ENCODE results near the gene APBA3. TPM values are rescaled to one million over a fixed set of nuclear protein-coding genes. Genes with fewer than 3 reads are reported as not detected.

The APBA3 gene
- polyA plus RNA-seq, 2 of the 4 experiments (the other 2 are of a cell fraction) = 5.5 to 10.0 TPM

GRCh38 chr19:3771000-3771905 is 9.8 kb upstream of the APBA3 start:
- TF ChIP-seq ZNF302 (CRISPR knock-in tag; IDR thresholded peaks at IDR 0.05) (no peak), E2F6 (IDR thresholded peaks at IDR 0.05; ENCODE audit: borderline replicate concordance, low read depth) (no peak), HEYL (CRISPR knock-in tag; IDR thresholded peaks at IDR 0.05) (no peak), JUN (IDR thresholded peaks at IDR 0.05) (no peak), TP53 (CRISPR knock-in tag; IDR thresholded peaks at IDR 0.05) (no peak), ZFP36 (IDR thresholded peaks at IDR 0.05; ENCODE audit: borderline replicate concordance, partially characterized antibody) (peak; percentile 89)

DNA sequence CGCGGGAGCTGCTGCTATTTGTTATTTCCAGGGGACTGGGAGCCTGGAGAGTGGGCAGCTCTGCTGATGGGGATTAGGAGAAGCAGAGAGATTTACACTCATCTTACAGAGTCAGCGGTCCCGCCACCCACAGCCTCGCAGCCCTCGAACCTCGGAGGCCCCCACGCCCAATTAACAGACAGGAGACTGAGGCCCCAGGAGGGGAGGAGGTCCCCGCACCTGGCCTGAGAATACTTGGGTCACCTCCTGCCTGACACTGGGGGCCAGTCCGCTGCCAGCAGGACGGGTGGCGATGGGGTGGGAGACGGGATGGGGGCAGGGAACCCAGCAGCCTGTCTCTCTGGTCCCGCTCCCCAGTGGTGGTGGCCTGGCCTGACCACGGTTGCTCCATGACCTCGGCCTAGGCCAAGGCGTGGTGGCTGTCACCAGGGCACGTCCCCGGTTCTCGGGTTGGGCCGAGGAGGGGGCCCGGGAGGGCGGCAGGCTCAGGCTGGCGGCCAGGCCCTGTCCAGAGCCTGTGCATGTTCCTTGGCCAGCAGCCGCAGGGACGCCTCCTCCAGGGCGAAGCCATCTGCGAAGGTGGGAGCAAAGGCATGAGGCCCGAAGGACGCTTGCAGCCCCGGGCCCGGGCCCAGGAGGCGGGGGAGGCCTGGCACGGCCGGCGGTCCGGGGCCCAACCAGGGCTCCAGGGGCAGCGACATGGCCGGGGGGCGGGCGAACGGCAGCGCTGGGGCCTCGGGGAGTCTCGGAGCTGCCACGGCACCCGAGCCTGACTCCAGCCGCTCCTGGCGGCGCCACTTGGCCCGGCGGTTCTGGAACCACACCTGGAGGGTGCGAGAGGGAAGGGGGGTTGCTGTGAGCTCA is 8.9 kb upstream of the APBA3 start:
- H3K4me1 ChIP-seq = no peaks in the 10 kb centered on the region
- DNase-seq (ENCODE audit: low read depth in 1 of 2, low spot score in 1 of 2) (no peak), FAIRE-seq (no peak), ATAC-seq (no peak)
- H3K4me2 ChIP-seq = no peak overlapping the region
- no peaks in the 10 kb centered on the region for H3K9me3 ChIP-seq
- TF ChIP-seq KDM5A (IDR thresholded peaks at IDR 0.05) = no peak
- no peak for TF ChIP-seq RARB (CRISPR knock-in tag; IDR thresholded peaks at IDR 0.05)
- TF ChIP-seq E2F6 (IDR thresholded peaks at IDR 0.05; ENCODE audit: borderline replicate concordance, low read depth) = no peak
- TF ChIP-seq KDM1A (IDR thresholded peaks at IDR 0.05; ENCODE audit: low read depth) = no peak
- TF ChIP-seq HEYL (CRISPR knock-in tag; IDR thresholded peaks at IDR 0.05) = no peak
- TF ChIP-seq MAFK (IDR thresholded peaks at IDR 0.05; ENCODE audit: partially characterized antibody) = no peak
- no peak for TF ChIP-seq ZFP36 (IDR thresholded peaks at IDR 0.05; ENCODE audit: borderline replicate concordance, partially characterized antibody)
- H3K27ac ChIP-seq = no peak overlapping the region
- no peak overlapping the region for H3K4me3 ChIP-seq
- POLR2A ChIA-PET = interaction anchor here (1.1 kb wide), 1 partner anchor 7 kb away, joined by 4 read pairs; no protein-coding TSS in a partner anchor
- WGBS (ENCODE audit: missing lambda C conversion rate) = 89% methylated on average over 21 of the region's 53 CpGs
- CTCF ChIA-PET = interaction anchor here (0.9 kb wide), 1 partner anchor 8 kb away, joined by 3 read pairs; the partner anchor contains the start of gene MRPL54

More at GRCh38 chr19:3771000-3771905, 9.8 kb upstream of the APBA3 start:
- ATAC-seq (no peak), DNase-seq (ENCODE audit: low read depth in 1 of 2, low spot score in 1 of 2) (no peak), FAIRE-seq (no peak)
- no peaks in the 10 kb centered on the region for H3K4me1 ChIP-seq
- CTCF ChIA-PET = interaction anchor here (0.9 kb wide), 1 partner anchor 9 kb away, joined by 3 read pairs; the partner anchor contains the start of gene MRPL54
- WGBS (ENCODE audit: missing lambda C conversion rate) = 70% methylated on average over 14 of the region's 35 CpGs
- POLR2A ChIA-PET = interaction anchor here (1.1 kb wide), 1 partner anchor 8 kb away, joined by 4 read pairs; no protein-coding TSS in a partner anchor
- H3K4me2 ChIP-seq = no peak overlapping the region
- no peak overlapping the region for H3K27ac ChIP-seq
- no peak overlapping the region for H3K4me3 ChIP-seq
- no peaks in the 10 kb centered on the region for H3K9me3 ChIP-seq

DNA sequence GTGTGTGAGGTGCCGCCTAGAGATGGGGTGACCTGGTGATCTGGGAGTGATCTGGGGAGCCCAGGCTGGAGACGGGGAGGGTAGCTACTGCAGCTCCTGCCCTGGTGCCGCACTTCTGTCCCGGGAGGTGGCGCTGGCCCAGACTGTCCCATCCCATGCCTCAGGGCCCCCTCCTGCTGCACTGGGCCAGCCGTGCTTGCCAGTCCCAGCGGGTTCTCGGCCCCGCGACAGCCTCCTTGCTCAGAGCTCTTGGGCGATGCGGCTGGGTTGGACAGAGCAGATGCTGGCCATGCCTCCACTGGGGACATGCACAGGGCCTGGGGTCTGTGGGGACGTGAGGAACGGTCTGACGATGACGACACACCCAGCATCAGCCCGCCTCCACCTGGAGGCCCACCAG is 8.0 kb upstream of the APBA3 start:
- no CpG with 5 or more reads among the region's 17 CpGs for WGBS (ENCODE audit: missing lambda C conversion rate)
- H3K4me3 ChIP-seq = no peak overlapping the region
- FAIRE-seq (no peak), ATAC-seq (peak in 1 of 2 experiments; percentile 30; a peak in 3 of 6 replicates), DNase-seq (ENCODE audit: low read depth in 1 of 2, low spot score in 1 of 2) (no peak)
- POLR2A ChIA-PET = no interaction called here
- H3K4me1 ChIP-seq = no peaks in the 10 kb centered on the region
- H3K4me2 ChIP-seq = no peak overlapping the region
- CTCF ChIA-PET = no interaction called here
- H3K27ac ChIP-seq = no peak overlapping the region
- no peaks in the 10 kb centered on the region for H3K9me3 ChIP-seq
- TF ChIP-seq FOSB (CRISPR knock-in tag; IDR thresholded peaks at IDR 0.05) (no peak), RAD21 (conservative IDR thresholded peaks at IDR 0.05 in 1 of 2, IDR thresholded peaks at IDR 0.05 in 1 of 2) (no peak), ESRRA (IDR thresholded peaks at IDR 0.05; ENCODE audit: borderline replicate concordance, low read length) (no peak), TFCP2L1 (CRISPR knock-in tag; IDR thresholded peaks at IDR 0.05) (no peak), EHMT2 (IDR thresholded peaks at IDR 0.05; ENCODE audit: low read depth) (no peak), KDM1A (IDR thresholded peaks at IDR 0.05; ENCODE audit: low read depth) (no peak), EP300 (IDR thresholded peaks at IDR 0.05) (no peak), GATA3 (IDR thresholded peaks at IDR 0.05; ENCODE audit: borderline replicate concordance) (no peak), TP53 (CRISPR knock-in tag; IDR thresholded peaks at IDR 0.05) (no peak)
- TF ChIP-seq, protein P1, sequence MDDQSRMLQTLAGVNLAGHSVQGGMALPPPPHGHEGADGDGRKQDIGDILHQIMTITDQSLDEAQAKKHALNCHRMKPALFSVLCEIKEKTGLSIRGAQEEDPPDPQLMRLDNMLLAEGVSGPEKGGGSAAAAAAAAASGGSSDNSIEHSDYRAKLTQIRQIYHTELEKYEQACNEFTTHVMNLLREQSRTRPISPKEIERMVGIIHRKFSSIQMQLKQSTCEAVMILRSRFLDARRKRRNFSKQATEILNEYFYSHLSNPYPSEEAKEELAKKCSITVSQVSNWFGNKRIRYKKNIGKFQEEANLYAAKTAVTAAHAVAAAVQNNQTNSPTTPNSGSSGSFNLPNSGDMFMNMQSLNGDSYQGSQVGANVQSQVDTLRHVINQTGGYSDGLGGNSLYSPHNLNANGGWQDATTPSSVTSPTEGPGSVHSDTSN (IDR thresholded peaks at IDR 0.05) = no peak

Data from A549 (cell line).